RWPE2 (cell line): Measurements from ENCODE around the gene CLTA.
A peak's percentile ranks its signal among the peaks of the same experiment; 100 is the strongest.

Experiments
- ATAC-seq: fragments of 200-7000 bp; cut with Tn5 transposase; 3 replicates; pipeline ENCODE4 v1.9.1; 2021; ENCODE audit warnings: low read depth
- DNase-seq: peaks from one replicate; pipeline ENCODE4 v3.0.0-alpha.2; 2020; ENCODE audit warnings: low spot score
- H3K27ac ChIP-seq: fragments of 450-650 bp; 2 replicates; pipeline ENCODE4 v1.5.1; 2017; ENCODE audit warnings: mild to moderate bottlenecking; ENCODE audit not compliant: poor library complexity, severe bottlenecking
- H3K27me3 ChIP-seq: fragments of 250-450 bp; sonication (Bioruptor Pico); 2 replicates; pipeline ENCODE4 v1.5.1; 2021; ENCODE audit warnings: mild to moderate bottlenecking, moderate library complexity; ENCODE audit not compliant: insufficient read depth, poor library complexity, severe bottlenecking
- H3K36me3 ChIP-seq: fragments of 250-450 bp; sonication (Bioruptor Pico); 2 replicates; pipeline ENCODE4 v1.5.1; 2020; ENCODE audit warnings: low read depth, mild to moderate bottlenecking, moderate library complexity
- H3K4me1 ChIP-seq: fragments of 250-450 bp; sonication (Bioruptor Pico); 2 replicates; pipeline ENCODE4 v1.5.1; 2021; ENCODE audit warnings: mild to moderate bottlenecking, moderate library complexity; ENCODE audit not compliant: insufficient read depth, poor library complexity, severe bottlenecking
- H3K4me3 ChIP-seq: fragments of 250-450 bp; sonication (Bioruptor Pico); 2 replicates; pipeline ENCODE4 v1.5.1; 2021; ENCODE audit warnings: mild to moderate bottlenecking, moderate library complexity; ENCODE audit not compliant: severe bottlenecking
- H3K9me3 ChIP-seq: fragments of 250-450 bp; sonication (Bioruptor Pico); 2 replicates; pipeline ENCODE4 v1.5.1; 2021; ENCODE audit warnings: mild to moderate bottlenecking, moderate library complexity; ENCODE audit not compliant: severe bottlenecking
- TF ChIP-seq, protein P1 (sequence below): fragments of 450-650 bp; IDR thresholded peaks from one replicate; pipeline ENCODE4 v1.5.1; 2017; ENCODE audit warnings: mild to moderate bottlenecking, moderate library complexity; ENCODE audit not compliant: poor library complexity, severe bottlenecking

The CLTA gene

DNA sequence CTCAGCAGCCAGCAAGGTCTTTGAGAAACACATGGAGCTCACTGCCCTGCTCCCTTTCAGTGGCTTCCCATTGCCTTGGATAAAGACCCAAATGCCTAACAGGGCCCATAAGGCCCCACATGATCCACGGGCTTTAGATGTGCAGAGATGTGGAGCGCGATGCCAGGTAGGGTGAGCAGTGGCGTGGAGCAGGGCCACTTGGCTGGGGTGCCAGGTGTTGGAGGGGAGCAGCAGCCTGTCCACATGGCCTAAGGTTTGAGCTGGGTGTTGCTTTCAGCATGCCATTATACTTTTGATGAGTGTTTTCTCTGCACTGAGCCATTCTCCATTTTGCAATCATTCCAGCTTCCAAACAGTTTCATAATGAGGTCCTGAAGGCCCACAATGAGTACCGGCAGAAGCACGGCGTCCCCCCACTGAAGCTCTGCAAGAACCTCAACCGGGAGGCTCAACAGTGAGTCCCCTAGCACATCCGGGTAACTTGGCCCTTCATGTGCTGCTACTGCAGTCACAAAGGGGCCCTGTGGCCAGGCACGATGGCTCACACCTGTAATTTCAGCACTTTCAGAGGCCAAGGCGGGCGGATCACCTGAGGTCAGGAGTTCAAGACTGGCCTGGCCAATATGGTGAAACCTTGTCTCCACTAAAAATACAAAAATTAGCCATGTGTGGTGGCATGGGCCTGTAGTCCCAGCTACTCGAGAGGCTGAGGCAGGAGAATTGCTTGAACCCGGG is 43.1 kb upstream of the CLTA start:
- Histone ChIP-seq H3K27me3 (no peaks in the 10 kb centered on the region), H3K9me3 (no peaks in the 10 kb centered on the region), H3K4me1 (peaks cover 21% of the 10 kb centered on the region), H3K36me3 (no peaks in the 10 kb centered on the region), H3K4me3 (no peak overlapping the region), H3K27ac (no peak overlapping the region)
- TF ChIP-seq, protein P1, sequence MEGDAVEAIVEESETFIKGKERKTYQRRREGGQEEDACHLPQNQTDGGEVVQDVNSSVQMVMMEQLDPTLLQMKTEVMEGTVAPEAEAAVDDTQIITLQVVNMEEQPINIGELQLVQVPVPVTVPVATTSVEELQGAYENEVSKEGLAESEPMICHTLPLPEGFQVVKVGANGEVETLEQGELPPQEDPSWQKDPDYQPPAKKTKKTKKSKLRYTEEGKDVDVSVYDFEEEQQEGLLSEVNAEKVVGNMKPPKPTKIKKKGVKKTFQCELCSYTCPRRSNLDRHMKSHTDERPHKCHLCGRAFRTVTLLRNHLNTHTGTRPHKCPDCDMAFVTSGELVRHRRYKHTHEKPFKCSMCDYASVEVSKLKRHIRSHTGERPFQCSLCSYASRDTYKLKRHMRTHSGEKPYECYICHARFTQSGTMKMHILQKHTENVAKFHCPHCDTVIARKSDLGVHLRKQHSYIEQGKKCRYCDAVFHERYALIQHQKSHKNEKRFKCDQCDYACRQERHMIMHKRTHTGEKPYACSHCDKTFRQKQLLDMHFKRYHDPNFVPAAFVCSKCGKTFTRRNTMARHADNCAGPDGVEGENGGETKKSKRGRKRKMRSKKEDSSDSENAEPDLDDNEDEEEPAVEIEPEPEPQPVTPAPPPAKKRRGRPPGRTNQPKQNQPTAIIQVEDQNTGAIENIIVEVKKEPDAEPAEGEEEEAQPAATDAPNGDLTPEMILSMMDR, result no peak
- DNase-seq (no peak), ATAC-seq (no peak)

DNA sequence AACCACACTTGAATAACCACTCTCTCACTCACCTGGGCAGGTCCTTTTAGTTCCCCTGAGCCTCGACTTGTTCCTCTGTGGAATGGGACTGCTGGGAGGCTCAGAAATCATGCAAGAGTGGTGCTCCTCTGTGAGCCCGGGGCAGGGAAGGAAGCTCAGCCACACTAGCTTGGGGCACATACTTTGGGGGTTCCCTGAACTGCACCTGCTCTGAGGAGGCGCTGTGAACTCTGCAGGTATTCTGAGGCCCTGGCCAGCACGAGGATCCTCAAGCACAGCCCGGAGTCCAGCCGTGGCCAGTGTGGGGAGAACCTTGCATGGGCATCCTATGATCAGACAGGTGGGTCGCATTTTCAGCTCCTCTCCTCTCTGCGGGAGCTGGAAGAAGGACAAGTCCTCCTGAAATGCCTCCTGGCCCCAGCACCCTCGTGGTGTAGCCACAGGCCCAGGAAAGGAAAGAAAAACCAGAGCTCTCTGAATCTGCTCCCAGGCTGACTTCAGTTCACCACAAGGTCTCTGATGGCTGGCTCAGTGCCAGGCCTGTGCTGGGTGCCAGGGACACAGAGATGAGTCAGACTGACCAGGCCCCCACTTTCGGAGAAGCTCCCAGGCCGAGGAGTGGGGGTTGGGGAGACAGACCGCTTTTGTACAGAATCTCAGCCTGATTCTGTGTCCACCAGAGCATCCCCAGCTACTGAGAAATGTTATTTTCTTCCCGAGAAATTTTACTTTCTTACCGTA is 42.2 kb upstream of the CLTA start:
- Histone ChIP-seq H3K27ac (peak overlapping the region; percentile 21), H3K4me1 (peaks cover 21% of the 10 kb centered on the region), H3K36me3 (no peaks in the 10 kb centered on the region), H3K9me3 (no peaks in the 10 kb centered on the region), H3K27me3 (no peaks in the 10 kb centered on the region), H3K4me3 (no peak overlapping the region)
- TF ChIP-seq, protein P1, result no peak
- DNase-seq (peak; percentile 91), ATAC-seq (peak; percentile 83)

DNA sequence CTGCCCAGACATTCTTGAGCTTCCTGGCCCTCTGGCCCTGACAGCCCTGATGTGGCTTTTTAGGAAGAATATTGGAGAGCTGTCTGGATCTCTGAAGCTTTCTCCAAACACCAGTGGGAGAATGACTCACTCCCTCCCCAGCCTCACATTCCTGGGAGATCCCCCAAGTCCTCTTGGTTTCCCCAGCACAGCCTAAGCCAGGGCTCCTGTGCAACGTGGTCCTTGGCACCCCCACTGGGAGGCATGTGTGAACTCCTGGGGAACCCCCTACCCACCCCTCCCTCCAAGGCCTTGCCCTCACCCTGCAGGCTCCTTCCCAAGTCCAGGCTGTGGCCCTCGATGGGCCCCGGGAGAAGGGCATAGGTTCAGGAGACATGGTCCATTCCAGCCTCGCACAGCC is 41.5 kb upstream of the CLTA start:
- Histone ChIP-seq H3K27me3 (no peaks in the 10 kb centered on the region), H3K36me3 (no peaks in the 10 kb centered on the region), H3K4me3 (no peak overlapping the region), H3K4me1 (peaks cover 23% of the 10 kb centered on the region), H3K27ac (peak overlapping the region; percentile 21), H3K9me3 (no peaks in the 10 kb centered on the region)
- peak; percentile 60 for ATAC-seq
- TF ChIP-seq, protein P1, result no peak
- DNase-seq, result no peak

DNA sequence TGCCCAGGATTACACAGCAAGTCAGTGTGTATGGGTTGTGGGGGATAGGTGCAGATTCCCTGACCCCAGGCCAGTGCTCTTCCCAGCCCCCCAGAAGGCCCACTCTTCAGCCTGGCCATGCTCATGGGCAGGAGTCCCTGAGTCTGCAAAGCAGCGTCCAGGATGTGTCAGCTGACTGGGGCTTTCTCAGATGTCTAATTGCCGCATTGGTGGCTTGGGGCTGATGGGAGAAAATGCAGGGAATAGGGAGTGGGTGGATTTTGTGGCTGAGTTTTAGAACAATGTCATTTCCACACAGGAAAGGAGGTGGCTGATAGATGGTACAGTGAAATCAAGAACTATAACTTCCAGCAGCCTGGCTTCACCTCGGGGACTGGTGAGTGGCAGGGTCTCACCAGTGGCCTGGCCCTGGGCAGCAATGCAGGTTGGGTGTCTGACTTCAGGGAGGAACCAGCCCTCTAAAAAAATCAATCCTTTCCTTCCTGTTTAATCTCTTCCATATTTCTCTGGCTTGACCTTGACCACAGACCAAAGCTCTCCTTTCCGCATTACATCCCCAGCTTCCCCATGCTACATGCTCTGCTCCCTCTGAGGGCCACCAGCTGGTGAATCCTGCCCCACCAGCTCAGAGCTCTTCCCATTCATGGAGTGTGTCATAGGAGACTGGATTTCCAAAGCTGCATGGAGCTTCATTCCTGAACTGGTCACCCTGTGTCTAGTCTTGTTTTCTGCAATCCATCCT is 40.0 kb upstream of the CLTA start:
- no peaks in the 10 kb centered on the region for H3K27me3 ChIP-seq
- no peak overlapping the region for H3K27ac ChIP-seq
- no peak overlapping the region for H3K4me3 ChIP-seq
- no peaks in the 10 kb centered on the region for H3K9me3 ChIP-seq
- ATAC-seq, result no peak
- H3K4me1 ChIP-seq, result peaks cover 29% of the 10 kb centered on the region
- TF ChIP-seq, protein P1, result no peak
- H3K36me3 ChIP-seq, result no peaks in the 10 kb centered on the region
- DNase-seq, result no peak
